Activated T-helper 17 cell treated with anti-CD3 and anti-CD28 coated beads, Interleukin-2, amount 50 U/mL, for 72 hours (primary cell): ENCODE results near the gene GNB1. TPM values are rescaled to one million over a fixed set of nuclear protein-coding genes. Genes with fewer than 3 reads are reported as not detected.

Experiments
- ATAC-seq: fragments of 150-1000 bp; cut with Tn5 transposase; replicated peaks from 2 replicates; pipeline ENCODE4 v1.10.0; 2021; ENCODE audit warnings: mild to moderate bottlenecking, moderate library complexity
- H3K27ac Mint-ChIP-seq: one replicate; pipeline ENCODE4 v1.8.0; 2022; ENCODE audit warnings: mixed read lengths
- H3K27me3 Mint-ChIP-seq: one replicate; pipeline ENCODE4 v1.8.0; 2022; ENCODE audit warnings: mixed read lengths
- H3K36me3 Mint-ChIP-seq: one replicate; pipeline ENCODE4 v1.8.0; 2022; ENCODE audit warnings: low read depth, mild to moderate bottlenecking, mixed read lengths
- H3K4me1 Mint-ChIP-seq: one replicate; pipeline ENCODE4 v1.8.0; 2022; ENCODE audit warnings: mixed read lengths
- H3K4me3 Mint-ChIP-seq: one replicate; pipeline ENCODE4 v1.8.0; 2022; ENCODE audit warnings: mild to moderate bottlenecking, mixed read lengths
- H3K9me3 Mint-ChIP-seq: one replicate; pipeline ENCODE4 v1.8.0; 2022; ENCODE audit warnings: mixed read lengths
- total RNA-seq, 2 donors: library from RNA; stranded (reverse); gene quantifications; one replicate each; pipeline ENCODE4 v1.2.3, GENCODE V29; 2022

The GNB1 gene
- total RNA-seq, 2 donors from 2014 or later, result 266 to 410 TPM

- ATAC-seq, result no peak
- Mint-ChIP-seq H3K9me3 (no peaks in the 10 kb centered on the region), H3K27me3 (no peaks in the 10 kb centered on the region), H3K27ac (peak overlapping the region; percentile 79), H3K4me3 (peak overlapping the region; percentile 76), H3K36me3 (peaks cover 23% of the 10 kb centered on the region), H3K4me1 (peaks cover 39% of the 10 kb centered on the region)
Observed at GRCh38 chr1:1779320-1779675, 111.6 kb downstream of the GNB1 start.

GRCh38 chr1:1778663-1779319, 112.1 kb downstream of the GNB1 start:
- peaks cover 25% of the 10 kb centered on the region for H3K36me3 Mint-ChIP-seq
- H3K4me3 Mint-ChIP-seq, result peak overlapping the region; percentile 76
- ATAC-seq, result peak; percentile 69
- no peaks in the 10 kb centered on the region for H3K27me3 Mint-ChIP-seq
- H3K9me3 Mint-ChIP-seq, result no peaks in the 10 kb centered on the region
- peaks cover 39% of the 10 kb centered on the region for H3K4me1 Mint-ChIP-seq
- peak overlapping the region; percentile 79 for H3K27ac Mint-ChIP-seq

GRCh38 chr1:1777950-1778662, 112.8 kb downstream of the GNB1 start, which contains the start of gene NADK:
NADK (minus strand) TSS chr1:1778470; CDS start chr1:1765406, 13,064 bp downstream.
- Mint-ChIP-seq H3K9me3 (no peaks in the 10 kb centered on the region), H3K27me3 (no peaks in the 10 kb centered on the region)

GRCh38 chr1:1777583-1777899, 113.3 kb downstream of the GNB1 start:
- Mint-ChIP-seq H3K27me3 (no peaks in the 10 kb centered on the region), H3K9me3 (no peaks in the 10 kb centered on the region), H3K27ac (peak overlapping the region; percentile 92), H3K36me3 (peaks cover 28% of the 10 kb centered on the region), H3K4me1 (peaks cover 39% of the 10 kb centered on the region), H3K4me3 (peak overlapping the region; percentile 86)
- no peak for ATAC-seq

More at GRCh38 chr1:1777950-1778662, 112.8 kb downstream of the GNB1 start, which contains the start of gene NADK:
- Mint-ChIP-seq H3K27ac (peak within 1 kb of the TSS; percentile 92), H3K36me3 (peaks cover 25% of the 10 kb centered on the region), H3K4me1 (peaks cover 39% of the 10 kb centered on the region), H3K4me3 (peak within 1 kb of the TSS; percentile 86)
- peak; percentile 62 for ATAC-seq

- Mint-ChIP-seq H3K27ac (peak overlapping the region; percentile 92), H3K4me3 (peak overlapping the region; percentile 86)
Observed at GRCh38 chr1:1776672-1777582, 114.0 kb downstream of the GNB1 start.

GRCh38 chr1:1775327-1776226, 115.3 kb downstream of the GNB1 start:
- Mint-ChIP-seq H3K4me3 (peak overlapping the region; percentile 86), H3K9me3 (no peaks in the 10 kb centered on the region), H3K27me3 (no peaks in the 10 kb centered on the region), H3K27ac (peak overlapping the region; percentile 43), H3K4me1 (peaks cover 29% of the 10 kb centered on the region), H3K36me3 (peaks cover 45% of the 10 kb centered on the region)
- no peak for ATAC-seq

More at GRCh38 chr1:1776672-1777582, 114.0 kb downstream of the GNB1 start:
- peaks cover 34% of the 10 kb centered on the region for H3K36me3 Mint-ChIP-seq
- H3K4me1 Mint-ChIP-seq, result peaks cover 39% of the 10 kb centered on the region
- H3K27me3 Mint-ChIP-seq, result no peaks in the 10 kb centered on the region
- no peaks in the 10 kb centered on the region for H3K9me3 Mint-ChIP-seq
- ATAC-seq, result no peak

GRCh38 chr1:1773874-1774273, 117.0 kb downstream of the GNB1 start:
- no peaks in the 10 kb centered on the region for H3K9me3 Mint-ChIP-seq
- H3K36me3 Mint-ChIP-seq, result peaks cover 60% of the 10 kb centered on the region
- H3K27ac Mint-ChIP-seq, result no peak overlapping the region
- H3K4me3 Mint-ChIP-seq, result no peak overlapping the region
- no peaks in the 10 kb centered on the region for H3K27me3 Mint-ChIP-seq
- ATAC-seq, result no peak
- peaks cover 20% of the 10 kb centered on the region for H3K4me1 Mint-ChIP-seq

- H3K9me3 Mint-ChIP-seq, result no peaks in the 10 kb centered on the region
- no peak overlapping the region for H3K4me3 Mint-ChIP-seq
- H3K4me1 Mint-ChIP-seq, result peaks cover 15% of the 10 kb centered on the region
- peaks cover 78% of the 10 kb centered on the region for H3K36me3 Mint-ChIP-seq
- no peaks in the 10 kb centered on the region for H3K27me3 Mint-ChIP-seq
- no peak overlapping the region for H3K27ac Mint-ChIP-seq
- ATAC-seq, result no peak
Observed at GRCh38 chr1:1771096-1771495, 119.8 kb downstream of the GNB1 start.

- peaks cover 74% of the 10 kb centered on the region for H3K36me3 Mint-ChIP-seq
- H3K27me3 Mint-ChIP-seq, result no peaks in the 10 kb centered on the region
- H3K27ac Mint-ChIP-seq, result peak overlapping the region; percentile 58
- peaks cover 5% of the 10 kb centered on the region for H3K4me1 Mint-ChIP-seq
- H3K4me3 Mint-ChIP-seq, result no peak overlapping the region
- no peaks in the 10 kb centered on the region for H3K9me3 Mint-ChIP-seq
- no peak for ATAC-seq
Observed at GRCh38 chr1:1770102-1770501, 120.8 kb downstream of the GNB1 start.

- peaks cover 83% of the 10 kb centered on the region for H3K36me3 Mint-ChIP-seq
- H3K4me1 Mint-ChIP-seq, result peaks cover 4% of the 10 kb centered on the region
- H3K9me3 Mint-ChIP-seq, result no peaks in the 10 kb centered on the region
- no peak for ATAC-seq
- H3K27me3 Mint-ChIP-seq, result no peaks in the 10 kb centered on the region
- no peak overlapping the region for H3K27ac Mint-ChIP-seq
- H3K4me3 Mint-ChIP-seq, result no peak overlapping the region
Observed at GRCh38 chr1:1768249-1768992, 122.5 kb downstream of the GNB1 start.

- Mint-ChIP-seq H3K4me1 (peaks cover 4% of the 10 kb centered on the region), H3K9me3 (no peaks in the 10 kb centered on the region), H3K36me3 (peaks cover 89% of the 10 kb centered on the region), H3K27ac (no peak overlapping the region), H3K4me3 (no peak overlapping the region), H3K27me3 (no peaks in the 10 kb centered on the region)
- ATAC-seq, result no peak
Observed at GRCh38 chr1:1764876-1765470, 125.9 kb downstream of the GNB1 start.

GRCh38 chr1:1763657-1764621, 126.9 kb downstream of the GNB1 start:
- H3K4me3 Mint-ChIP-seq, result no peak overlapping the region
- ATAC-seq, result no peak
- no peak overlapping the region for H3K27ac Mint-ChIP-seq
- no peaks in the 10 kb centered on the region for H3K27me3 Mint-ChIP-seq
- H3K4me1 Mint-ChIP-seq, result peaks cover 4% of the 10 kb centered on the region
- H3K9me3 Mint-ChIP-seq, result no peaks in the 10 kb centered on the region
- peaks cover 87% of the 10 kb centered on the region for H3K36me3 Mint-ChIP-seq
